H54 (cell line): ENCODE data around the gene DCAF7.

Source experiments
- DNase-seq: peaks from one replicate; pipeline ENCODE4 v3.0.0; 2011; ENCODE audit warnings: low spot score, mixed read lengths; ENCODE audit not compliant: insufficient read length
- FAIRE-seq: peaks from 3 replicates; lab custom pipeline; 2011; peaks lifted over from hg19 to GRCh38; lab: Jason Lieb, UNC
- POLR2A ChIP-seq: IDR thresholded peaks from 2 replicates; pipeline ENCODE4 v1.6.1; 2011; ENCODE audit warnings: low read depth, mild to moderate bottlenecking, low read length

The DCAF7 gene

DNA sequence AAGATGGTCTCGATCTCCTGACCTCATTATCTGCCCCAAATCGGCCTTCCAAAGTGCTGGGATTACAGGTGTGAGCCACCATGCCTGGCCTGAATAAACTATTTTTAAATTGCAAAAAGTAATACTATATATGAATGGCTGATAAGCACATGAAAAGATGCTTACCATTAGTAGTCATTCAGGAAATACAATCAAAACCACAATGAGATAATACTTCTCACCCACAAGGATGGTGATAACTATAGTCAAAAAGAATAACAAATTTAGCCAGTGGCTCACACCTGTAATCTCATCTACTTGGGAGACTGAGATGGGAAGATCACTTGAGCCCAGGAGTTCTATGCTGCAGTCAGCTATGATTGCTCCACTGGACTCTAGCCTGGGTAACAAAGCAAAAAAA, 48.0 kb downstream of the DCAF7 start:
- no peak for FAIRE-seq
- DNase-seq, result no peak
- TF ChIP-seq POLR2A, result no peak

DNA sequence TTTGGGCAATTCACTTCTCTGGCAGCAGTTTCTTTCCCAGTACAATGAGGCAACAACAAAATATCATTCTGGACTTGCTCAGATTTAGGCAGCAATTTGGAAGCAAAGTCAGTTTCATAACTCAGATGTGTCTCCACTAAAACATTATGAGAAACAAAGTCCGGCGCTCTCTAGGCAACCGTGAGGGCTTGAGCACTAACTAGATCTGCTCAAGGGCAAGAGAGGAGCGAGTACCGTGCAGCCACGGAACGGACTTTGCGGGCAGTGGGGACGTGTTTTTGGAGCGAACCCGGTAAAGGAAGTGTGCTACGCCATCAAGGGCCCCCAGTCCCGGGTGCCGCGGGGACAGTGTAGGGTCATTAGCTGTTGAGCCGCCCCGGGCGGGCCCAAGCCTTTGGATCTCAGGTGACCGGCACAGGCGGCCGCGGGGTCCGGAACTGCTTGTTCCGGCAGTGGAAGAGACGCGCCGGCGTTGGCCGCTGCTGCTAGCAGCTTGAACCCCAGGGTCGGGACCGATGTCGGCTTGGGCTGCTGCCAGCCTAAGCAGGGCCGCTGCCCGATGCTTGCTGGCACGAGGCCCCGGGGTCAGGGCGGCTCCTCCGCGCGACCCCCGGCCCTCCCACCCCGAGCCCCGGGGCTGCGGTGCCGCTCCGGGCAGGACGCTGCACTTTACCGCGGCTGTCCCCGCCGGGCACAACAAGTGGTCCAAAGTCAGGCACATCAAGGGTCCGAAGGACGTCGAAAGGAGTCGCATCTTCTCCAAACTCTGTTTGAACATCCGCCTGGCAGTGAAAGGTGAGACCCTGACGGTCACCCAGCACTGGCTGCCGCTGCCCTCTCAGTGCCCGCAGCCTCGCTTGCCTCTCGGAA, 50.5 kb downstream of the DCAF7 start, which contains the start of gene TACO1:
Gene TACO1, plus strand, starts transcription at position 327 of the 870 bp plus-strand sequence. Its CDS starts 189 bp downstream, at position 516.
- FAIRE-seq (no peak), DNase-seq (peak; percentile 81)
- peak; percentile 54; the same call in 1 of the 2 replicates for TF ChIP-seq POLR2A

DNA sequence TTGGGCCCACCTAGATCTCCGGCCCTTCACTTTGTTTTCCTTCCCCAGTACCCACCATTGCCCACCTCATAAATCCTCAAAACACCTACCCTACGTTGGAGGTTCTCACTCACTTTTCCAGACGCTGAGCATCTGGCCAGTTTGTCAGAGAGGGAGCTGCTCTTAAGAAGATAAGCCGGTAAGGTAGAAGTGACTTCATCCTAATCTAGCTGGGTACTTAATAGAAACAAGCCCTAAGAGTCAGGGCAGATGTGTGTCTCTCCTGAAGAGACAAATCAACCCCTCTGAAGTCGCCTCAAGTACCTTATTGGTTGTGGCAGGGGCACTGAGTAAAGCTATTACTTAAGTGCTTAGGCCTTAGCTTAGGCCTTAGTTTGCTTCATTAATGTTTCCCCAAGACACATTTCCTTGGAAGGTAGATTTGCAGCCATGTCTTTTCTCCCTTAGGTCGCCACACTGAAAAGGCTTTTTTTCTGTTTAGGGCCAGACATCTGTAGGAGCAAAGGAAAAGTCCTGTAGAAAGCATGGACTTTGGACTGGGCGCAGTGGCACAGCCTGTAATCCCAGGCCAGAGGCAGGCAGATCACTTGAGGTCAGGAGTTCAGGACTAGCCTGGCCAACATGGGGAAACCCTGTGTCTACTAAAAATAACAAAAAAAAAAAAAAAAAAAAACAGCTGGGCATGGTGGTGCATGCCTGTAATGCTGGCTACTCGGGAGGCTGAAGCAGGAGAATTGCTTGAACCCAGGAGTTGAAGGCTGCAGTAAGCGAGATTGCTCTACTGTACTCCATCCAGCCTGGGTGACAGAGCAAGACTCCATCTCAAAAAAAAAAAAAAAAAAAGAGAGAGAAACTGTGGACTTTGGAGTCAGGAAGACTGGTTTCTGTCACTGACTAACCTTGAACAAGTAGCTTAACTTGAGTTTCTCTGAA, 51.4 kb downstream of the DCAF7 start:
- no peak for DNase-seq
- no peak for TF ChIP-seq POLR2A
- FAIRE-seq, result no peak

DNA sequence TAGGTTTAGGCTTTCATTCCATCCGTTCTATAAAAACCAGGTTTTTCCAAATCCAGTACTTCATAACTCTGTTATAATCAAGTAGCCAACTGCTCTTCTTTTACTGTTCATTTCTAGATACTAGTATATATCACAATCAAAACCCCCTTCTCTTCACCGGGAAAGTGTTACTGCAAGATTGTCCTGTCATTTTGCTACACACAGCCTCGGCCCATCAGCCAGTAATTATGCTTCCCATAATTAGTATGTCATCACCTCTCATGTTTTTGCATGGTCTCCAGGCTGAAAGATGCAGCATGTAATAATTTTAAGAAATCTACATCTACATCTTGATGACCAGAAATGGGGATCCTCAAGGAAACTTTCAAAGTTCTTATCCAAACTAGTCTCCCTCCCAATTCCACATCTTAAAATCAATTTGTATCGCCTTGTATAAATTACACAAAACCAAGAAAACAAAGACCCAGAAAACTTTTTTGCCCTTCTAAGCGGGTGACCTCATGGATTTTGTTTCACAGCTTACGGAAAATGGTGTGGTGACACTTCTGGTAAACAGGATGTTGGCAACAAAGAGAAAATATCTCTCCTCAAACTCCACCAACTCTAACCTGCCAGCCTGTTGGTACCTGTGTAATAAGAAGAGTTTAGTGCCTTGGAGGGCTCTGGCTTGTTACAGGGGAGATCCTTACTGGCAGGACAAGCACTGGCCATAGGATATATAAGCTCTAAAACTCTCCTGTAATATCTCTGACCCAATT, 59.7 kb downstream of the DCAF7 start:
- no peak for FAIRE-seq
- TF ChIP-seq POLR2A, result no peak
- DNase-seq, result no peak

DNA sequence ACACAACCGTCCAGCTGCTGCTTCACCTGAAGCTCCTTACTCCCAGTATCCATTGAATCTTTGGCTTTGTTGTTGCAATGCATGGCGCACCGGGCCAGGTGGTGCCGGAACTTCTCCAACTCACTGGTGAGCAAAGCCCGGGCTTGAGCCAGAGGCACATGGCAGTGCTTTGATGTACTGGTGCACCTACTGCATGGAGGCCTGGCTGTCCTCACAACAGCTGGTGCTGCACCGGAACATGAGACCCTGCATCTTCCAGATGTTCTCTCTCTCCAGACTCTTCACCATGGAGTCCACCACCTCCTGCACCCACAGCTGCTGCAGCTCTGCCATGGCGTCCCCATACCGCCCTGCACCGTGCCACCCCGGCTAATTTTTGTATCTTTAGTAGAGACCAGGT, 60.6 kb downstream of the DCAF7 start:
- no peak for TF ChIP-seq POLR2A
- no peak for DNase-seq
- FAIRE-seq, result no peak

DNA sequence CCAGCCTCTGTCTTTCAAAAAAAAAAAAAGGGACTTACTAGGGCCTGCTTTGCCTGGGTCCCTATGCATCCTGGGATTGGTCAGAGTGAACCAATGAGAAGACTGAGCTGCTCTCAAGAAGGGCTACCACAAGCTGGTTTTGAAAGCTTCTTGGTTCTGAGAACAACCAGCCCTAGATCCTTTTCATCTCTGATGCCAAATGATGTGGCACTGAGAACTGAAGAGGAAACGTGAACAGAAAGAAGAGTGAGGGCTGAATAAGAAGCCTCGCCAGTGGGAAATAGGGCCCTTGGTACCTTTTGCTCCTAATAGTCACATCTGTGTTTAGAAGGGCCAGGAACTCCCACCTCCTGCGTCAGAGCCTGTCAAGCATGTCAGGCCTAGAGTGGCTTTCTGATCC, 61.1 kb downstream of the DCAF7 start:
- FAIRE-seq, result no peak
- TF ChIP-seq POLR2A, result no peak
- no peak for DNase-seq

DNA sequence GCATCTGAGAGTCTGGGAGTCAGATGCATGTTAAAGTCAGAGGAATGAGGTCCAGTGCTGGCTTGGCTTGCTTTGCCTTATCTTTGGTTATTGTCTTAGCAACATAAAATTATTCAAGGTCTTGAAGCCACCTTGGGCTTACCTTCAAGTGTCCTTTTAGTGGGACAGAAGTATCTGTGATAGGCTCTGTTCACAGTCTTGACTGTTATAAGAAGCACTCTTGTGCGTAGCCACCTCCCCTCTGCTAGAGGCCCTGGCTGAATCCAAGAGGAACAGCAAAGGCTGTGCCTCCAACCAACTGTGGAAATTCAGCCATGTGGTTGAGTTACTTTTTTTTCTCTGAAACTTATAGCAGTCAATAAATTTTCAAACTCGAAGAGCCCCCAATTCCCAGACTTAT, 63.4 kb downstream of the DCAF7 start:
- TF ChIP-seq POLR2A, result no peak
- FAIRE-seq (no peak), DNase-seq (no peak)

DNA sequence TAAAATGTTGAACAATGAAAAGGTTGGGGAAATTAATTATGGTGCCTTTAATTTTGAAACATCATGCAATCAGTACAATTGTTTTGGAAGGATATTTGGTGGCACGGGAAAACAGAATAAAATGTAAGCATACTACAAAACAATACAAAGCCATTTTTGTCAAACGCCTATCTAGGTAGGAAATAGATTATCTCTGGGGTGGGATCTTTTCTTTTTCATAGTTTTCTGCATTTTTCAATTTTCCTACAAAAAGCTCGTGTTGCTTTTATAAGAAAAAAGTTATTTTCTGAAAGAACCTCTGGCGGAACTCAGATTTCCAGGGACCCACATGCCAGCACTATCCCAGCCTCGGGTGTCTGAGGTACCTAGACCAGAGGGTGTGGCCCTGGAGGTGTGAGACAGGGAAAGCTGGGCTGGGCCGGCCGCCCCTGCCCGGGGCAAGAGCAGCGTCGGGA, 71.0 kb downstream of the DCAF7 start:
- no peak for FAIRE-seq
- TF ChIP-seq POLR2A, result no peak
- no peak for DNase-seq

DNA sequence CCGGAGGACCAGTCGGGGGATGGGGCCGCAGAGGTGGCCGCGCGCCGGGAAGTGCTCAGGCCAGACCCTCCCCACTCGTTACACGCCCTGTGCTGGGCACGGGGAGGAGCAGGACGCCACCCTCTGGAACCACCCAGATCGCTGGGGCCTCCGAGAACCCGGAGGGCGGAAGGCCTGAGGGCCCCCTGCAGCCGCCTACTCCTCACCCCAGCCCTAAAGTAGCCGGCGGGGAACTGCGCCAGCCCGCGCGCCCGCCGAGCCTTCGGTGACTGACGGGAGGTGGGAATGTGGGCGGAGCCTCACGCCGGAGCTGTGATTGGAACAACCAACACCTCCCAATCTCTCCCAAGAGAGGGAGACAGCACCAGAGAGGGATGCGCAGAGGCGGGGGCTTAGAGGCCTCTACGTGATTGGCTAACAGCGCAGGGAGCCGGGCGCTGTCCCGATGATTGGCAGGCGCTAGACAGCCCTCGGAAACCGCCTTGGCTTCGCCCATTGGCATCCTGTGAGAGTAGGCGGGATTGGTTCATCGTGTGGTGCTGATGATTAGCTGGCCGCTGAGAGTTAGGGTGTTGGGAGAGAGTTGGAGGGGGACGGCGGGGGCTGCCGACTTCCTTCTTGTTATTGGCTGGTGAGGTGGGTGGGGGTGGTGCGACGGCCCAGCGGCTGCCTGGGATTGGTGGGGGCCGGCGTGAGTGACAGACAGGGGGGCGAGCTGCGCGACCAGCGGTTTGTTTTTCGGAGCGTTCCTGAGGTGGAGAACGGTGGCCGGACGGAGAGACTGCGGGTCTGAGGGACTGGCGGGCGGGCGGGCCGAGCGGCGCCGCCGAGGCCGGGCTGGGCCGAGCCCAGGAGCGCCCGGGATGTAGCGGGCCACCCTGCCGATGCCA, 71.7 kb downstream of the DCAF7 start, which contains the start of gene MAP3K3:
Gene MAP3K3, plus strand, starts transcription at position 734 of the 890 bp plus-strand sequence. CDS start 343 bp downstream, outside the sequence.
- FAIRE-seq, result peak; percentile 98
- TF ChIP-seq POLR2A, result peak; percentile 95

DNA sequence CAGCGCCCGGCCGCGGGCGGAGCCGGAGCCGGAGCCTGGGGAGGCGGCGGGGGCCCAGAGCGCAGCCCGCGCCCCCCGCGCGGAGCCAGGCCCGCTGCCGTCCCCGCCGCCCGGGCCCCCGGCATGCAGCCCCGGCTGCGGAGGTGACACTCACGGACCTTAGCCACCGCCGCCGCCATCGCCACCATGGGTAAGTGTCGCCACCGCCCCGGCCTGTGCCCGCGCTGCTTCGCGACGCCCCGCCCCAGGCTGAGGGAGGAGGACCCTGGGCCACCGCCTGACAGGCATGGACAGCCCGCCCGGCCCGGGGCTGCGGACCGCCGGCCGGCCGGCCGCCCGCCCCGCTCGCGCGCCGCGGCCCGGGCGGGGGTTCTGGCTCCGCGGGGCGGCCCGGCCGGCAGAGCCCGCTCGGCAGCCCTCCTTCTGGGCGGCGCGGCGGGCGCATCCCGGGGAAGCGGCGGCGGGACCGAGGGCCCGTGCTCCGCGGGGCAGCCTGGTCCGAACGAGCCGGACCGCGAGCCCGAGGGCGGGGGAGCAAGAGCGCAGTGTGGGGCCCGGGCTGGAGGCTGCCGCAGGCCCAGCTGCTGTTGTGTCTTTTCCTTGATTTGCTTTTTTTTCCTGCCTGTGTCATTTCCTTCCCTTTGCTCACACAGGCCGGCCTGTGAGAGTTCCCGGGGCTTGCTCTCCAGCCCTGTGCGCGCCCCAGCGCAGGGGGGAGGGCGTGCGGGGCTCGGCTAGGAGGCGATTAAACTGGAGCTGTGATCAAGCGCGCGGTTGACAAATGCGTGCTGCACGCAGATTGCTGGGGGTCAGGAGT, 72.5 kb downstream of the DCAF7 start:
- FAIRE-seq (no peak), DNase-seq (peak; percentile 78)
- peak; percentile 40 for TF ChIP-seq POLR2A

More for the DNA sequence above, 71.7 kb downstream of the DCAF7 start, which contains the start of gene MAP3K3:
- peak; percentile 100 for DNase-seq

DNA sequence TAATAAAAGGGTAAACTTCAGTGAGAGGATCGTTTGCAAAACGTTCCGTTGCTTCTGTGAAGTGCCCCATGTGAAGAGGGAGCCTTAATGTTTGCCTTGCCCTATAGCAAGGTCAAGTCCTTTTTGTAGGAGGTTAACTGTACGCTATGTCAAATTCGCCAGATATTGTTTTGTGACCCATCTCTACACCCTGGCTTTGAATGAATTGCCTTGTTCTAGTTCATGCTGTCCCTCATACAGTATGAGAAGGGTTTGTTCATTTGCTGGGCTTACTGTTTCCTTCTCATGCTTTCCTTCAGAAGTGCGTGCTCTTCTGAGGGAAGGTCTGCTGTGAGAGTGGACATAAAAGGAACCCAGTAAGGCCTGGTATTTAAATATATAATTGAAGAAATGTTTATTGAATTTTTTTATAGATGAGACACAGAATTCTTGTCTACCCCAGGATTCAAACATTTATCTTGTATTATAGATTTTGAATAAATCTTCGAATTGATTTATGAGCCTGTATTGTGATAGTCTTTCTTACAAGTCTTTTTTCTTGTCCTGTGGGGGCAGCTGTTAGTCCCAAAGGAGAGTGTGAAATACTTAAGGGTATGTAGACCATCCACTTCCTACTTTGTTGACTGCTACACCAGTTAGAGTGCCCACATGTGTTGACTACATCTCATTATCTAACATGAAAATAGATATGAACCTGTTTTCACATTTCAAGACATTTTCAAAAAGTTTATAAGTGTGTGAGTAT, 73.7 kb downstream of the DCAF7 start:
- peak; percentile 27 for FAIRE-seq

More for the DNA sequence above, 73.7 kb downstream of the DCAF7 start:
- no peak for DNase-seq
- no peak for TF ChIP-seq POLR2A
